ENCODE measurements around the gene UBE2E2.

UBE2E2 gene

DNA sequence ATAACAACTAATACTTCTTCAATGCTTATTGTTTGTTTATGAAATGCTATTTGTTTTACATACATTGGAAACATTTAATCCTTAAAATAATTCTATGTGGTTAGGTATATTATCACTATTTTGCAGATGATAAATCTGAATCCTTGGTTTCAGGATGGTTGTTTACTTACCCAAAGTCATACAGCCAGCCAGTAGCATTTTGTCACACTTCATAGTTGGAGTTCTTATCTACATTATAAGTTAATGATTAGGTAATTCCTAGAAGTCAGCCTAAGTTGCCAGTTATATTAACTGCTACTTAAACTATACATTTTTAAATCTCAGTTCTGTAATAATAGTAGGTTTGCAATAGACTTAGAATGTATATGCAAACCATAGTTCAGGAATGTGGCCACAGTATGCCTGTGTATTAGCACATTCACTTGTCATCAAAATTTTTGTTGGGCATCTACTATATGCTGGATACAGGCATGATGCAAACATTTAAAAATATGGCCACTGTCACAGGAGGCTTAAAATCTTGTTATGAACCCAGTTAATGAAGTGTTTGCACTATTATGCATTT lies 187.9 kb downstream of the UBE2E2 start:
- DNase-seq = no peak

DNA sequence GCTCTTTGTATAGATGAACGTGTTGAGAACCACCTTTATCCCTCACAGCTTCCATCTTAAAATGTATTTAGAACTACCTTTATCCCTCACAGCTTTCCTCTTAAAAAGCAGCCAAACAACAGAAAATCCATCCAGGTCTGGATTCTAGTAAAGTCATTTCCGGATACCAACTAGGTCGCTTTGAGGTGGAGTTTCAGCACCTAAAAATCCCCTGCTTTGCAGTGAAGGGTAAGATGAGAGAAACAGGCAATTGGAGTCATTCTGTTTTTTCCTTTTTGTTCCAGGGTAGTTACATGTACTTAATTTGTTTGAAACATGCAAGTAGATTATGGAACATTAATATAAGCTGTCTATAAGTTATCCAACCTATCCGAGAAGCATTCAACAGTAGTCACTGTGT lies 192.0 kb downstream of the UBE2E2 start:
- no peak for DNase-seq

DNA sequence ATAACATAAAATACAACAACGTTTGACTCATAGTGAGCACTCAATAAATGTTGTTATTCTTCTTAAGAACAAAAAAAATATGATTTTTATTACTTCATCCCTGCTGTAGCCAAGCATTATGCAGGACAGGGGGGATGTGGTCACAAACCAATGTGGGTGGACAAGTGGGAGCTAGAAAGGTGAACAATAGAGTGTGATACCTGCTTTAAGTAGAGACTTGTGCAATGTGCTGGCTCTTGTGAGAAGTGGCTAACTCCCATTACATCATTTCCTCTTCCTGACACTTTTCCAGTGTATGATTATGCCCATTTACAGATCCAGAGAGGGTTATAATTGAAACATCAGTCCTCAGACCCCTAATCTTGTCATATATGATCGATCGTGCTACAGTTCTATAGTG lies 193.6 kb downstream of the UBE2E2 start:
- no peak for DNase-seq

GRCh38 chr3:23399221-23399620 lies 196.1 kb downstream of the UBE2E2 start:
- DNase-seq = no peak

DNA sequence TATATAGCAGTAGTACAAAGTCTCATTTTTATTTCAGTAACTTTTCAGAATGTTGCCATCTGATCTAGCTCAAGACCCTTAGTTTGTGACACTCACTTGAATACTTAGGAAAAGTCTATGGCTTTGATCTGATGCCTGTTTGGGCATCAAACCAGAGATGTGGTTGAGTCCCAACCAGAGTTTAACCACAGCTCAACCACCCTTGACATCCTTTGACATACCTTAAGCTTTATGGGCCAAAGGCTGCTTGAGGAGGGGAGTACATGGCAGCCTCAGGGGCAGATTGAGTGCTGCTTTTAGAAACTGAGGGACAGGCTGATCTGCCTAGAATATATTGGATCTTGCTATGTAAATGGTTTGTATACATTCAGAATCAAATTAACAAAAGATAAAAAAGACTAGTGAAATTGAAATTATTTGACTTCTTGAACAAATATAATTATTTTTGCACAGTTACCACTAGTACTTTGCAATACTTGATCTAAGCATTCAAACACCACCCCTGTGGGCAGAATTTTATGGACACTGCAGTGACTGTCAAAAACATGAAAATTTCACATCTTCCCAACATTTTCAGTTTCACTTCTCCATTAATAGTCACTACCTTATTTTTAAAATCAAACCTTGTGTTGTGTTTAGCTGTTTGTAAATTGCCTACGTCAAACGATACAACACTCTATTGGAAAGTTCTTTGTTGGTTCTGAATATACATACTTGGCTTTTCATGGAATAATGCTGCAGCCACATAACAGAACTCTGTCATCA lies 199.8 kb downstream of the UBE2E2 start:
- no peak for DNase-seq

- no peak for DNase-seq
Measured at GRCh38 chr3:23404246-23404645, 201.1 kb downstream of the UBE2E2 start.

DNA sequence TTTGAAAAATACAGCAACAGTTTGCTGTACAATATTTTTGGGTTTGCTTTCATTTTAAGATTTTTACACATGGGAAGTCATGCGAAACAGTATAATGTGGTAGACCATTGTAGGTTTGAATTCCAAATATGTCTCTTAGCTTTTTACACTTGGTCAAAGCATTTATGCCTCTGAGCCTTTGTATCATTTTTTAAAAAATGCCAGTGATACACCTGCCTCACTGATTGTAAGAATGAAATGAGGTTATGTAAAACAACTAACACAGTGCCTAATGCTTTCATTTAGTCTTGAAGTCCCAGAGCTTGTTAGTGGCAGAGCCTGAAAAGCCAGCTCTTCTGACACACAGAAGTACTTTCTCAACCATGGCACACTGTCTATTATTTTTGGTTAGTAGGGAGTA lies 202.0 kb downstream of the UBE2E2 start:
- no peak for DNase-seq

DNA sequence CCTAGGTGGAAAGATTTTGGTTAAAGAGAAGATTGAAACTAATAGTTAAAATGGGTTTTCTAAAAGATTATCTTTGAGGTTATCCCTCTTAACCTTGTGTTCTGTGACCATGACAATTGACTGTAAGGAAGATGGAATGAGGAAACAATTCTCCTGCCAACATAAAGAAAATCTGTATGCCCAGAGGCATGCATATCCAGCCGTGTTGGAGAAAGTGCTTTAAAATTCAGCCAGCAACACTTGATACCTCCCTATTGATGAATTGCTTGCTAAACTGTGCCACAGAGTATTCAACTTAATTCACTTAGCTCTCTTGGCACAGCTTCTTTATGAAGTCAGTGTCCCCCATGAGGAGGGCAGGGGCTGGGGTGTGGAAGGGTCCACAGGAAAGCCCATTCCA lies 203.5 kb downstream of the UBE2E2 start:
- no peak for DNase-seq

DNA sequence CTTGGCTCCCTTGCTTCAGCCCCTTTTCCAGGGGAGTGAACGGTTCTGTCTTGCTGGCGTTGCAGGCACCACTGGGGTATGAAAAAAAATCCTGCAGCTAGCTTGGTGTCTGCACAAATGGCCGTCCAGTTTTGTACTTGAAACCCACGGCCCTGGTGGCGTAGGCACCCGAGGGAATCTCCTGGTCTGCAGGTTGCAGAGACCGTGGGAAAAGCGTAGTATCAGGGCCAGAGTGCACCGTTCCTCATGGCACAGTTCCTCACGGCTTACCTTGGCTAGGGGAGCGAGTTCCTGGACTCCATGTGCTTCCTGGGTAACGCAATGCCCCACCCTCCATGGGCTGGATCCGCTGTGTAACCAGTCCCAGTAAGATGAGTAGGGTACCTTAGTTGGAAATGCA lies 214.9 kb downstream of the UBE2E2 start:
- no peak for DNase-seq

GRCh38 chr3:23421811-23422516 lies 218.8 kb downstream of the UBE2E2 start:
- DNase-seq = no peak

DNA sequence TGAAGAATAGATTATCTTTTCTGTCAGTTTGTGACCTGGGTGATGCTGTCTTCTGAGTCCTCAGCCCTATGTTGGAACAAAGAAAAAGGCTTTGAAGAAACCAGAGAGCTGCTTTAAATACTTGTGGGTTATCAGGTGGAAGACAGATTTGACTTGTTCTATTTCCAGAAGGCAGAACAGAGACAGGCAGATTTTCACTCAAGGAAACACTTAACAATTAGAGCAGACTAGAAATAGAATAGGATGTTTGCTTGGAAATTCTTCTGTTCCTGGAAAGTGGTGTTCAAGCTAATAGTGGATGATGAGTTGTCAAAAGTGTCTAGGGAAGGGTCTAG lies 219.4 kb downstream of the UBE2E2 start:
- no peak for DNase-seq

DNA sequence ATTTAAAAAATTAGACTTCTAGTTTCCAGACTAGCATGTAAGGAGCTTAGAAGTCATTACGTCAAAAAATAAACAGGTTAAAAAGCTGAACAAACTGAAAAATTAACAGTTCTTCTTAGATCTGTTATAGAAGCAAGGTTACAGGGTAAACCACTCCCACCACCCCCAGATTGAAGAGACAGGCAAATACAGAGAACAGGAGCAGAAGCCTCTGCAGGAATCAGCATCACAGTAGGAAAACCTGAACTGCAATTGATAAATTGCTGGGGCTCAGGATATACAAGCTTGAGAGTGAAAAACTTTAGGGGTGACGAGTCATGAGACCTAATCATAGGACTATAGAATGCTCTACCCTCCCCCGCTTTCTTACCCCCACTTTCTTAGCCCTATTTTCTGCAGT lies 222.3 kb downstream of the UBE2E2 start:
- no peak for DNase-seq

- DNase-seq = no peak
Measured at GRCh38 chr3:23430781-23431398, 227.8 kb downstream of the UBE2E2 start.

DNA sequence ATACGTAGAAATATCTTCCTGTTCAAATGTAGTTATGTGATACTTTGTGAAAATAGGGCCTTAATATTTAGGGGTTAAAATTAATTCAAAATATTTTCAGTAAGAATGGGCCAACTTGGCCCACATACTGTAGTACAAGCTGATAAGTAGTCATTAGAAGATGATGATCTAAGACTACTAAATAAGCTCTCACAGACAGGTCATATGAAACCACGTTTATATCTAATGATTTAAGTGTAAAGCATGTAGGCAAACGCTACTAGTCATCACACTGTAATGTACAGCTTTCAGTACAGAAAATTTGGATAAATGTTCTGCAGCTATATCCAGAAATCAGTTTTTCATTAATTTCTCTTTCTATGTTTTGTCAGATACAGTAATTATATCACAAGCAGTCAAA lies 228.6 kb downstream of the UBE2E2 start:
- no peak for DNase-seq

- no peak for DNase-seq
Measured at GRCh38 chr3:23435318-23435717, 232.2 kb downstream of the UBE2E2 start.

DNA sequence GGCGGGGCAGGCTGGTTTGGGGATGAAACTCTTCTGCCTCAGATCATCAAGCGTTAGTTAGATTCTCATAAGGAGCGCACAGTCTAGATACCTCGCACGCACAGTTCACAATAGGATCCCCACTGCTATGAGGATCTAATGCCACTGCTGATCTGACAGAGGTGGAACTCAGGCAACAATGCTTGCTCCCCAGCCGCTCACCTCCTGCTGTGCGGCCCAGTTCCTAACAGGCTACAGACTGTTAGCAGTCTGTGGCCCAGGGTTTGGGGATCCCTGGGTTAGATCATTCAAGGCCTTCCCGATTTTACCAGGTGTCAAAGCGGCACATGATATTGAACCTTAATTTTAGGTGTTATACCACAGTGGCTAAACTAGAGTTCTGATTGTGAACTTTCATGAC lies 232.8 kb downstream of the UBE2E2 start:
- DNase-seq = no peak

- DNase-seq = no peak
Measured at GRCh38 chr3:23437484-23438145, 234.5 kb downstream of the UBE2E2 start.

- no peak for DNase-seq
Measured at GRCh38 chr3:23438657-23439056, 235.5 kb downstream of the UBE2E2 start.

GRCh38 chr3:23439080-23439479 lies 236.0 kb downstream of the UBE2E2 start:
- DNase-seq = no peak

- no peak for DNase-seq
Measured at GRCh38 chr3:23440416-23441294, 237.5 kb downstream of the UBE2E2 start.

GRCh38 chr3:23442598-23443383 lies 239.7 kb downstream of the UBE2E2 start:
- DNase-seq = peak in 1 of 2 experiments; percentile 9

DNA sequence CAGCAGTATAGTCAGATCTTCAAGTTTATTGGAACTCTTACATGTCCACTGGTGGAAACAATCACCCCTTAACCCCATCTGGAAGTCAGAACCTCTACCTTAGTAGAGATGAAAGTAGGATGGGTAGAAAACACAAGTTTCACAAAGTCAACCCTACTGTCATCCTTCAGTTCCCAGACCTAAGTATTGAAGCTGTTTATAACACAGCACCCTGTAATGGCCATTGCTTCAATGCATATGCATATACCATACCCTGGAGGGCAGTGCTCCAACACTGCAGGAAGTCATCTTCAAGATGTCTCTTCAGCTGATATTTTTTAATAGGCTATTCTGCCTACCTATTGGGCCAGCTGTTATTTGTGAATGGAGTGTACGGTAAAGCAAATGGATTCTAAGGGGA lies 241.3 kb downstream of the UBE2E2 start:
- no peak for DNase-seq

All from stimulated activated CD4-positive, alpha-beta T cell treated with anti-CD3 and anti-CD28 coated beads, Interleukin-4, amount 100 ng/mL, for 4 hours (primary cell).